ENCODE results near the gene MSS51.
"Not testable (repeated sequence)": the region's sequence is repeated elsewhere in the genome, so short reads cannot be mapped to it uniquely, and the experiment has no call there.

MSS51 gene

DNA sequence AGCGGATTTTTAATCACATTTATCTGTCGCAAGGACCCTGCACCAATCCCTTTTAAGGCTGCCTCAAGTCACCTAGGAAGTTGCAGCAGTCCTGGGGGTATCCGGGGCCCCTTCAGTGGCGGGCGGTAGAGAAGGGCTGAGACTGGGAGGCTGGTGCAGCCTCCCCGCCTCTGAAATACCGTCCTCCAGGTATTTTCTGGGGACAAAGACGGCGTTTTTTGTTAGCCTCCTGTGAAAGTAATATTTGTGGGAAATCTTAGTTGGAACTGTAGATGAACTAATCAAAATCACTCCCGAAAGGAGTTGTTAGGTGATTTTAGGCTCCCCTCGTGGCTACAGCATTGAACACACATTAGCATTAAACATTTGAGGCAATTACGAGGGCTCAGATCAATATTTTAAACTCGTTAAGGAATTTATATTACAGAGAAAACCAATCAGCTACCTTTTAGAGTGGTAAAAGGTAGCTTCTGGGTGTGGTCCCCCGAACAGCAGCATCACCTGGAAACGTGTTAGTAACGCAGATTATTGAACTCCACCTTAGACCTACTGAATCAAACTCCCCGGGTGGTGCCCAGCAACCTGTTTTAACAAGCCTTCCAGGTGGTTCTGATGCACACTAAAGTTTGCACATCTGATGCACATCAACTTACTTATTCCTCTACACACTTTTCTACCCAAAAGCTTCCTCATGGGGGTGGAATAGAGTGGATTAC is 19.0 kb downstream of the MSS51 start:
- DNase-seq (ENCODE audit: low read depth in 1 of 2, low spot score in 1 of 2): no peak

DNA sequence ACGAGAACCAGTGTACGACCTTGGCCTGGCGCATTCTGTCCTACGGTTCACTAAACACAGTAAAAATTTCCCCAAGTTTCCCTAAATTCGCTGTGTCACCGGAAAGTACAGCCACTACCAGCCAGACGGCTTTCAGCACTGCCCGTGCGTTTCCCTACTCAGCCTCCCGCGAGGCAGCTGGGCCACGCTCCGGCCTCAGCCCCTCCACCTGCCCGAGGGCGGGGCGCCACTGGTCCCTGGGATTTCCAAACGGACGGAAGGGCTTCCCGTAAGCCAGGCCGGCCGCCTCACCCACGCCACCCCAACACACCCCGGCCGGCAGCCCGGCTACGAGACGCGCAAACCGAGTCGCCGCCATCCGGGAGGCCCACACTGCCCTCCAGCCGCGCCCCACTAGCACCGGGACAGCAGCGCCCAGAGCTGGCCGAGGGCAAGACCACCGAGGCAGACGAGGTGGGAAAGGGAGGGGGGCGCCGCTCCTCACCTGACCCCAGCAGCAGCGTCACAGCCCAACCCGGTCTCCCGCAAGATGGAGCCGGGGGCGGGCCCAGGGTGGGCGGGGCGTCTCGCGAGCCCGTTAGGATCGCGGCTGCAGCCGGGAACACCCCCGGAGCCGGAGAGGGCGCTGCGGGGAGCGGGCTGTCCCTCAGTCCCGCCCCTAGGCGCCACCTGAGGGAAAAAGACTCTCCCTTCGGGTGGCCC is 19.7 kb downstream of the MSS51 start, which contains the start of gene ANXA7:
Gene ANXA7, minus strand, starts transcription at position 531 of the 702 bp plus-strand sequence. CDS start 13,202 bp downstream, outside the sequence.
- peak; percentile 87 to 94 for DNase-seq (ENCODE audit: low read depth in 1 of 2, low spot score in 1 of 2)

DNA sequence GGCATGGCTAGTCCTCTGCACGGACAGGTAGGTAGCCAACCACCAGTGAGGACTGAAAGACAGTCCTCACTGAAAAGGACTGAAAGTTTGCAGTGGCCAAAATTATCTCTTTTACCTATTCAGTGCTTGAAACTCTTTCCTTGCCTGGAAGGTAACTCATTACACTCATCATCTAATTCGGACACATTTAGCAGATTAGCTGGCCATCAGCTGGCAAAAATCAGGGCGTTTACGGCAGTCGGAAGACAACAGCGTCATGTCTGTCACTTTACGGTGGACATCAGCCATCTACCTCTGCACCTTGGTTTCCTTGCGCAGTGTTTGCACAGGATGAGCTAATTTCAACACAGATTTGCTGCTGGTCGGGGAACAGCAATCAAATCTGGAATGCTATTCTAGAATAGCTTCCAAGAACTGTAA is 20.2 kb downstream of the MSS51 start:
- no peak for DNase-seq (ENCODE audit: low read depth in 1 of 2, low spot score in 1 of 2)

DNA sequence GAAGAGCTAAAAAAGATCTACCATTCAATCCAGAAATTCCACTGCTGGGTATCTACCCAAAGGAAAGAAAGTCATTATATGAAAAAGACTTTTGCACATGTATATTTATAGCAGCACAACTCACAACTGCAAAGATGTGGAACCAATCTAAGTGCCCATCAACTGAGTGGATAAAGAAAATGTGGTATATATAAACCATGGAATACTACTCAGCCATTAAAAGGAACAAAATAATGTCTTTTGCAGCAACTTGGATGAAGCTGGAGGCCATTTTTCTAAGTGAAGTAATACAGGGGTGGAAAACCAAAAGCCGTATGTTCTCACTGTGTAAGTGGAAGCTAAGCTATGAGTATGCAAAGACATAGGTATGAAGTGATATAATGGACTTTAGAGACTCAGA is 22.5 kb downstream of the MSS51 start:
- no peak for DNase-seq (ENCODE audit: low read depth in 1 of 2, low spot score in 1 of 2)

DNA sequence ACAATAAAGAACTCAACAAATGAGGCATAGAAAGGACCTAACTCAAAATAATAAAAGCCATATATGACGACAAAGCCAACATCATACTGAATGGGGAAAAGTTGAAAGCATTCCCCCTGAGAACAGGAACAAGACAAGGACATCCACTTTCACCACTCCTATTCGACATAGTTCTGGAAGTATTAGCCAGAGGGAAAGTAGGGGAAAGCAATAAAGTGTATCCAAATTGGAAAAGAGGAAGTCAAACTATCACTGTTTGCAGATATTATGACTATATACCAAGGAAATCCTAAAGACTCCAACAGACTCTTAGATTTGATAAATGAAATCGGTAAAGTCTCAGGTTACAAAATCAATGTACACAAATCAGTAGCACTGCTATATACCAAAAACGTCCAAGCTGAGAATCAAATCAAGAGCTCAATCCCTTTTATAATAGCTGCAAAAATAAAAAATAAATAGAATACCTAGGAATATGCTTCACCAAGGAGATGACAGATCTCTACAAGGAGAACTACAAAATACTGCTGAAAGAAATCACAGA is 24.3 kb downstream of the MSS51 start:
- DNase-seq (ENCODE audit: low read depth in 1 of 2, low spot score in 1 of 2): no peak

DNA sequence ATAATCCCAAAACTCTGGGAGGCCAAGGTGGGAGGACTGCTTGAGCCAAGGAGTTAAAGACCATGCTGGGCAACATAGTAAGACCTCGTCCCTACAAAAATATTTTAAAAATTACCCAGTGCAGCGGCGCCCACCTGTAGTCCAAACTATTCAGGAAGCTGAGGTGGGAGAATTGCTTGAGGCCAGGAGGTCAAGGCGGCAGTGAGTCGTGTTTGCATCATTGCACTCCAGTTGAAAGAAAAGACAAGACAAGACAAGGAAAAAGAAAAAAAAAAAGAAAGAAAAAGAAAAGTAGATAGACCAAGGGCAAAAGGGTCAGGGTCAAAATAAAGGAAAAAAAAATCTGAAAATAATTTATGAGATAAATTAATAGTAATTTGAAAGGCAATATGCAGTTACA is 25.3 kb downstream of the MSS51 start:
- no peak for DNase-seq (ENCODE audit: low read depth in 1 of 2, low spot score in 1 of 2)

DNA sequence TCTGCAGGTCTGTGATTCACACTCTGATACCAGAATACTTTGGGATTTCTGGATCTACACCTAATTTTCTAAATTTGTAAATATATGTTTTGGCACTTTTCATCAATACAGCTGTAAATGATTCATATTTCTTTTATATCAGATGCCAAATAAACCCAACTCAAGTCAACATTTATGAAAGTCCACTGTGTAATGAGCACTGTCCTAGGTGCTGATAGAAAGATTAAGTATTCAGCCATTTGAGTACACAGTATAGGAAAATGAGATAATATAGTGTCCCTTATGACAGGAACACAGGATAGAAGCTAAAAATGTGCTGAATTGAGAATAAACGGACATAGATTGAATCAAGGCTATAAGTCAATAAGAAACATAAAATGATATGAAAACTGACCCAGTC is 25.9 kb downstream of the MSS51 start:
- no peak for DNase-seq (ENCODE audit: low read depth in 1 of 2, low spot score in 1 of 2)

DNA sequence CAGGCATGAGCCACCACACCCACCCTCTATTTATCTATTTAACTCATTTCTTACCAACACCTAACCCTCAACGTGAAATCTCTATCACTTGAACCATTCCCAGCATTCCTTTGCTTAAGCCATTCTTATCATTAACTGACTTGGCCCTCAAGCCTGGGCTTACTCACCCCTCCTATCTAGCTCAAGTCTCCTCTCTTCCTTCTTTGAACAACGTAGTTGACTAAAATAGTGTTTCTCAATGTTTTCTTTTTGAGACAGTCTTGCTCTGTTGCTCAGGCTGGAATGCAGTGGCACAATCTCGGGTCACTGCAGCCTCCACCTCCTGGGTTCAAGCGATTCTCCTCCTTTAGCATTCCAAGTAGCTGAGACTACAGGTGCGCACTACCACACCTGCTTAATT is 26.5 kb downstream of the MSS51 start:
- DNase-seq (ENCODE audit: low read depth in 1 of 2, low spot score in 1 of 2): no peak

DNA sequence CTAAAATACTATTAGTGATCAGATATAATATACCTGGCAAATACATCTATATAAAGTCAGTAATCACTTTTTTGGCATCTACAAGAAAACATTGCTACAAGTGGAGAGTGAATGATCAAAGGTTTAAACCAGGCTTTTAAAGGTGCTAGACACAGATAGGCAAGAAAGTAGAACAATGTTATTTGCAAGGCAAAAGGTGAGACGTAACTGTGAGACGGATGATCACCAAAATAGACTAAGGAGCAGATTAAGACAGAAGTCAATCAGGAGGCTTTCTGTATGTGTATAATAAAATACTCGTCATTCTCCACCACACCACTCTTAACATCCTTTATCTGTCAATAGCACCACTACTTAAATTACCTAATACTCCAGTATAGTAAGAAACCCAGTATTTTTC is 27.8 kb downstream of the MSS51 start:
- no peak for DNase-seq (ENCODE audit: low read depth in 1 of 2, low spot score in 1 of 2)

DNA sequence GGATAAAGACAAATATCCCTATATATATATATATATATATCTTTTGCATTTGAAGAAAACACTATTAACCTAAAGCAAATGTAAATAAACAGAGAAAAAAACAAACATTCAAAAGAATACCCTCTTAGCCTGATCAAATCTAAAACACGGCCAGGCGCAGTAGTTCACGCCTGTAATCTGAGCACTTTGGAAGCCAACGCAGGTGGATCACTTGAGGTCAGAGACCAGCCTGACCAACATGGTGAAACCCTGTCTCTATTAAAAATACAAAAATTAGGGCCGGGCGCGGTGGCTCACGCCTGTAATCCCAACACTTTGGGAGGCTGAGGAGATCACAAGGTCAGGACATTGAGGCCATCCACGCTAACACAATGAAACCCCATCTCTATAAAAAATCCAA is 28.7 kb downstream of the MSS51 start:
- DNase-seq (ENCODE audit: low read depth in 1 of 2, low spot score in 1 of 2): no peak

DNA sequence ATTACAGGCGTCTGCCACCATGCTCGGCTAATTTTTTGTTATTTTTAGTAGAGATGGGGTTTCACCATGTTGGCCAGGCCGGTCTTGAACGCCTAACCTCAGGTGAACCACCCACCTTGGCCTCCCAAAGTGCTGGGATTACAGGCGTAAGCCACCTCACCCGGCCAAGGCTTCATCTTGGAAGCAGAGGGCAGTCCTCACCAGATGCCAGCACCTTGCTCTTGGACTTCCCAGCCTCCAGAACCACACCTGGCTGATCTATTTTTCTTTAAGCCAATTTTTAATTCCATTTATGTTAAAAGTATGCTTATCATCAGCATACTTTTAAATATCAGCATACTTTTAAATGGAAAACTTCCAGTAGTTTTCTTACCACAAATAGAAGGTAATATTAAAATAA is 31.7 kb downstream of the MSS51 start:
- DNase-seq (ENCODE audit: low read depth in 1 of 2, low spot score in 1 of 2): no peak

DNA sequence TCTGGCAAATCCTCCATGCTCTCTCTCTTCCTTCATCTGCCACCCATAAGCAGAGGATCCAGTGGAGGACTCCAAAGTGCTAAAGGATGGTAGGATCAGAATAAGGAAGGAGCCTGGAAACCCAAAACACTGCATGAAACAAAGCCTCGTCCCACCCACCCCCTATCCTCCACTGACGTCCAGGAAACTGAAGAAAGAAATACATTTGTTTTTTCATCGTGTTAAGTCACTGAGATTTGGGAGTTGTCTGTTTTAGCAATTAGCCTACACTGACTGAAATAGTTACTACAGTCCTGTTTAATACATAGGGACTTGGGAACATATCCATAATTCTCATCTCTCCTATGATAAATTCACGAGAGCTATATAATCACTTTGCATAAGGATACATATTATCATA is 34.3 kb downstream of the MSS51 start:
- no peak for DNase-seq (ENCODE audit: low read depth in 1 of 2, low spot score in 1 of 2)

DNA sequence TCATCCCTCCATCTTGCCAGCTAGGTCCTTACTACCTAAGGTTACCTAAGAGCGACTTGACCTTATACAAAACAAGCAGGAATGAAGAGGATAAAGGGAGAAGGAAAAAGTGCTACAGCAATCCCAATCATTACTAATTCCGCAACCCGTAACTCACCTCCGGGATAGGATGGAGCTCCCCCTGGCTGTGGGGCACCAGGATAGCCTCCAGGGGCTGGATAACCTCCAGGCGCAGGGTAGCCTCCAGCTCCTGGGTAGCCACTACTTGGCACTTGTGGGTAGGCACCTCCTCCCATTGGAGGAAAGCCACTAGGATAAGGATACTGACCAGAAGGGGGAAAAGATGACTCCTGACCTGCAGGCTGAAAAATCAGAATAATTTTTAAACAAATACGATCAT is 35.3 kb downstream of the MSS51 start:
- no peak for DNase-seq (ENCODE audit: low read depth in 1 of 2, low spot score in 1 of 2)

DNA sequence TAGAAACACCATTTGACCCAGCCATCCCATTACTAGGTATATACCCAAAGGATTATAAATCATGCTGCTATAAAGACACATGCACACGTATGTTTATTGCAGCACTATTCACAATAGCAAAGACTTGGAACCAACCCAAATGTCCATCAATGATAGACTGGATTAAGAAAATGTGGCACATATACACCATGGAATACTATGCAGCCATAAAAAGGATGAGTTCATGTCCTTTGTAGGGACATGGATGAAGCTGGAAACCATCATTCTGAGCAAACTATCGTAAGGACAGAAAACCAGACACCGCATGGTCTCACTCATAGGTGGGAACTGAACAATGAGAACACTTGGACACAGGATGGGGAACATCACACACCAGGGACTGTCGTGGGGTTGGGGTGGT is 39.0 kb downstream of the MSS51 start:
- DNase-seq (ENCODE audit: low read depth in 1 of 2, low spot score in 1 of 2): not testable (repeated sequence)

DNA sequence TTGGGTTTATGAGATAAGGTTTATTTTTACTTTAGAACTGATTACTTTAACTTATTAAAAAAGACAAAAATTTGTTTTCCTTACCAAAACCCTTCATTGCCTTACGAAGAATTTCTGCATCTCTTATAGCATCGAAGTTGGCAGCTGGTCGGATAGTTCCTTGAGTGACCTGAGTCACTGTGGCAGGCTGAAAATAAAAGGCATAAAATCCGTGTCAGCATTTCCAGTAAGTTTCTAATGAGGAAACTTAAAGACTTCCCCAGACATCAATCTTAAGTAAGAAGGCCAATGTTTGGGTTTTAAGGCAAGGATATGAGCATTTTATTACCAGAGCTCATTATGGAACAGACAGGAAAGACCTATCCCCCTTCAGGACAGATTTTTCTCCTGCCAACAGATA is 45.1 kb downstream of the MSS51 start:
- DNase-seq (ENCODE audit: low read depth in 1 of 2, low spot score in 1 of 2): no peak

DNA sequence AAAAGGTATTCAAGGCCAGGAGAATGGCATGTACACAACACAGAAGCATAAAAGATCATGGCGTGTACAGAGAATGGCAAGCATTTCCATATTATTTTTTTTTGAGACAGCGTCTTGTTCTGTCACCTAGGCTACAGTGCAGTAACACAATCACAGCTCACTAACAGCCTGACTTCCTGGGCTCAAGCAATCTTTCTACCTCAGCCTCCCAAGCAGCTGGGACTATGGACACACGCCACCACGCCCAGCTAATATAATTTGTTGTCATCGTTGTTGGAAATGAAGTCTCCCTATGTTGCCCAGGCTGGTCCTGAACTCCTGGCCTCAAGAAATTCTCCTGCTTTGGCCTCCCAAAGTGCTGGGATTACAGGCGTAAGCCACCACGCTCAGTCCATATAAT is 46.8 kb downstream of the MSS51 start:
- no peak for DNase-seq (ENCODE audit: low read depth in 1 of 2, low spot score in 1 of 2)

DNA sequence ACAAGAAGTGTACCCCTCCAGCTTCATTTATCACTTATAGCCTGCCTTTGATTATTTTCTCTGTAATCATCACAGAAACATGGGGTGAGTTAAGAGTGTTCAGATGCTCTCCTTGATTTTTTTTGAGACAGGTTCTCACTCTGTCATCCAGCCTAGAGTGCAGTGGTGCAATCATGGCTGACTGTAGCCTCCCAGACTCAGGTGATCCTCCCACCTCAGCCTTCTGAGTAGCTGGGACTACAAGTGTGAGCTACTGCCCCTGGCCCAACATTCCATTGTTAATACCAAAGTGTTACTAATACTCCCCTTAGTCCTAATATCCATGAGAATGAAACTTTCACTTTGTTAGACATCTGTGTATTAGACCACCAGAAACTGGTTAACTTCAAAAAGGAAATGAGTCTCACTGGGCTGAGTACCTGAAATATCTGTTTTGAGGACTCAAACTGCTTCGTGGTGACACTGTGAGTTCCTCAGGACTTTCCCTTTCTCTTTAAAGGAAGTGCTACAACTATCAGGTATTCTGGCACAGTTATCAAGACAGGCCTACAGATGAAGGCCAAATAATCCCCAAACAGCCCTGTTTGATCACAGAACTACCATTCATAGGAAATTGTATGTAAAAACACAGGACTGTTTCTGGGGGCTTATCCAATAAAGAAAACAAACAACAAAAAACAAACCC is 54.2 kb downstream of the MSS51 start:
- no peak for DNase-seq (ENCODE audit: low read depth in 1 of 2, low spot score in 1 of 2)

DNA sequence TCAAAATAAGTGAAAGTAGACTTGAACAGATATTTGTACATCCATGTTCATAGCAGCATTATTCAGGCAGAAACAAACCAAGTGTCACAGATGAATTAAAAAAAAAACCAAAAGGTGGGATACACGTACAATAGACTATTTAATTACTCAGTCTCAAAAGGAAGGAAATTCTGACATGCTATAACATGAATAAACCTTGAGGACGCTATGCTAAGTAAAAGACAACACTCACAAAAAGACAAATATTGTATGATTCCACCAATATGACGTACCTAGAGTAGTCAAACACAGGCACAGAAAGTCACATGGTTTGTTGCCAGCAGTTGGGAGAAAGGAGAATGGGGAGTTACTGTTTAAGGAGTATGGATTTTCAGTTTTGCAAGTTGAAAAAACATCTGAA is 56.7 kb downstream of the MSS51 start:
- DNase-seq (ENCODE audit: low read depth in 1 of 2, low spot score in 1 of 2): no peak

Measured in stimulated activated CD4-positive, alpha-beta T cell treated with anti-CD3 and anti-CD28 coated beads, Interleukin-15, amount 100 ng/mL, for 1 hour (primary cell).